ENCODE results near the gene FDX2.

GRCh38 chr19:10309423-10309822 is 6.4 kb downstream of the FDX2 start, which contains the start of gene ZGLP1:
- TF ChIP-seq CTCF (IDR thresholded peaks at IDR 0.05) = no peak
- no peak for TF ChIP-seq POLR2A (IDR thresholded peaks at IDR 0.05)
